ENCODE measurements around the gene USP3.
A peak's percentile ranks its signal among the peaks of the same experiment; 100 is the strongest.

USP3 gene

GRCh38 chr15:63494408-63494807 lies 10.0 kb upstream of the USP3 start:
- FAIRE-seq: no peak
- TF ChIP-seq POLR2AphosphoS5 (IDR thresholded peaks at IDR 0.05; ENCODE audit: low read depth, low read length) (no peak), TAF1 (IDR thresholded peaks at IDR 0.05; ENCODE audit: low read depth, low read length) (no peak), PAX5 (IDR thresholded peaks at IDR 0.05; ENCODE audit: insufficient read depth, low read length, severe bottlenecking) (no peak), POLR2A (IDR thresholded peaks at IDR 0.05; ENCODE audit: low read depth, low read length) (no peak), SPI1 (IDR thresholded peaks at IDR 0.05; ENCODE audit: low read depth, low read length) (no peak), POU2F2 (IDR thresholded peaks at IDR 0.05; ENCODE audit: low read depth, low read length) (no peak)
- DNase-seq (ENCODE audit: insufficient read length, low spot score): no peak

GRCh38 chr15:63495343-63495742 lies 9.1 kb upstream of the USP3 start:
- TF ChIP-seq SPI1 (IDR thresholded peaks at IDR 0.05; ENCODE audit: low read depth, low read length): no peak
- TF ChIP-seq PAX5 (IDR thresholded peaks at IDR 0.05; ENCODE audit: insufficient read depth, low read length, severe bottlenecking): no peak
- TF ChIP-seq TAF1 (IDR thresholded peaks at IDR 0.05; ENCODE audit: low read depth, low read length): no peak
- TF ChIP-seq POLR2A (IDR thresholded peaks at IDR 0.05; ENCODE audit: low read depth, low read length): no peak
- TF ChIP-seq POU2F2 (IDR thresholded peaks at IDR 0.05; ENCODE audit: low read depth, low read length): no peak
- TF ChIP-seq POLR2AphosphoS5 (IDR thresholded peaks at IDR 0.05; ENCODE audit: low read depth, low read length): no peak
- DNase-seq (ENCODE audit: insufficient read length, low spot score) (no peak), FAIRE-seq (no peak)

GRCh38 chr15:63495780-63496488 lies 8.5 kb upstream of the USP3 start:
- DNase-seq (ENCODE audit: insufficient read length, low spot score) (no peak), FAIRE-seq (no peak)
- no peak for TF ChIP-seq POU2F2 (IDR thresholded peaks at IDR 0.05; ENCODE audit: low read depth, low read length)
- TF ChIP-seq POLR2A (IDR thresholded peaks at IDR 0.05; ENCODE audit: low read depth, low read length): no peak
- TF ChIP-seq SPI1 (IDR thresholded peaks at IDR 0.05; ENCODE audit: low read depth, low read length): no peak
- no peak for TF ChIP-seq TAF1 (IDR thresholded peaks at IDR 0.05; ENCODE audit: low read depth, low read length)
- no peak for TF ChIP-seq PAX5 (IDR thresholded peaks at IDR 0.05; ENCODE audit: insufficient read depth, low read length, severe bottlenecking)
- no peak for TF ChIP-seq POLR2AphosphoS5 (IDR thresholded peaks at IDR 0.05; ENCODE audit: low read depth, low read length)

GRCh38 chr15:63497642-63498467 lies 6.5 kb upstream of the USP3 start:
- peak; percentile 87 for FAIRE-seq
- TF ChIP-seq SPI1 (IDR thresholded peaks at IDR 0.05; ENCODE audit: low read depth, low read length) (peak; percentile 39; the same call in 1 of the 2 replicates), TAF1 (IDR thresholded peaks at IDR 0.05; ENCODE audit: low read depth, low read length) (no peak), POLR2A (IDR thresholded peaks at IDR 0.05; ENCODE audit: low read depth, low read length) (no peak), PAX5 (IDR thresholded peaks at IDR 0.05; ENCODE audit: insufficient read depth, low read length, severe bottlenecking) (no peak)
- no peak for DNase-seq (ENCODE audit: insufficient read length, low spot score)

- FAIRE-seq (no peak), DNase-seq (ENCODE audit: insufficient read length, low spot score) (no peak)
- TF ChIP-seq POLR2AphosphoS5 (IDR thresholded peaks at IDR 0.05; ENCODE audit: low read depth, low read length) (no peak), POU2F2 (IDR thresholded peaks at IDR 0.05; ENCODE audit: low read depth, low read length) (no peak), POLR2A (IDR thresholded peaks at IDR 0.05; ENCODE audit: low read depth, low read length) (no peak), PAX5 (IDR thresholded peaks at IDR 0.05; ENCODE audit: insufficient read depth, low read length, severe bottlenecking) (no peak), SPI1 (IDR thresholded peaks at IDR 0.05; ENCODE audit: low read depth, low read length) (no peak), TAF1 (IDR thresholded peaks at IDR 0.05; ENCODE audit: low read depth, low read length) (no peak)
Measured at GRCh38 chr15:63499175-63499549, 5.2 kb upstream of the USP3 start.

GRCh38 chr15:63499611-63500010 lies 4.8 kb upstream of the USP3 start:
- DNase-seq (ENCODE audit: insufficient read length, low spot score) (no peak), FAIRE-seq (no peak)
- TF ChIP-seq POLR2AphosphoS5 (IDR thresholded peaks at IDR 0.05; ENCODE audit: low read depth, low read length) (no peak), PAX5 (IDR thresholded peaks at IDR 0.05; ENCODE audit: insufficient read depth, low read length, severe bottlenecking) (no peak), TAF1 (IDR thresholded peaks at IDR 0.05; ENCODE audit: low read depth, low read length) (no peak), POU2F2 (IDR thresholded peaks at IDR 0.05; ENCODE audit: low read depth, low read length) (no peak)

- FAIRE-seq: no peak
- no peak for DNase-seq (ENCODE audit: insufficient read length, low spot score)
- TF ChIP-seq SPI1 (IDR thresholded peaks at IDR 0.05; ENCODE audit: low read depth, low read length) (peak; percentile 82), PAX5 (IDR thresholded peaks at IDR 0.05; ENCODE audit: insufficient read depth, low read length, severe bottlenecking) (no peak)
Measured at GRCh38 chr15:63500265-63501250, 3.8 kb upstream of the USP3 start.

GRCh38 chr15:63501256-63502089 lies 2.9 kb upstream of the USP3 start:
- no peak for FAIRE-seq
- TF ChIP-seq PAX5 (IDR thresholded peaks at IDR 0.05; ENCODE audit: insufficient read depth, low read length, severe bottlenecking) (no peak), TAF1 (IDR thresholded peaks at IDR 0.05; ENCODE audit: low read depth, low read length) (peak; percentile 25; the same call in 1 of the 2 replicates)
- DNase-seq (ENCODE audit: insufficient read length, low spot score): no peak

All from GM12891 (cell line).